ENCODE data around the gene PDE5A. TPM values are rescaled to one million over a fixed set of nuclear protein-coding genes. Genes with fewer than 3 reads are reported as not detected.
A peak's percentile ranks its signal among the peaks of the same experiment; 100 is the strongest.
"Not testable (repeated sequence)": the region's sequence is repeated elsewhere in the genome, so short reads cannot be mapped to it uniquely, and the experiment has no call there.

Gene PDE5A
- total RNA-seq, 2 experiments from 2014 or later, result 0.13 TPM; not detected in 1

DNA sequence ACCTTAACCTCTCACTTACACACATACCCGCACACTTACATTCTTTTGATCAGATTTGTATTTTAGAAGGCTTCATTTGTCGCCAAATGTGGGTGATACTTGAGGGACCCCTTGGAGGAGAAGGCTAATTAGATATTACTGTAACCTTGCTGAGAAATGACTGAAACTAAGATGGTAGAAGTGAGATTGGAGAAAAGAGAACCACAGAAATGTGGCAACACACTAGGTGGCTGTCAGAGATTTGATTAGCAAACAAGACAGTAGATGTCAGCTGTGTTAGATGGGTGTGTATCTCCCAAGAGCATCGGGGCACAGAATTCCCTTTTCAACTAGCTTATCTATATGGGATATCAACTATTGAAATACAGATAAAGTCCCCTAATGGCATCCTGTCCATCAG is 157.3 kb downstream of the PDE5A start:
- no peak overlapping the region for H3K27ac Mint-ChIP-seq
- CTCF ChIA-PET, result no interaction called here
- H3K4me3 Mint-ChIP-seq, result no peak overlapping the region
- POLR2A ChIA-PET, result no interaction called here
- H3K27me3 Mint-ChIP-seq (ENCODE audit: low read depth), result no peaks in the 10 kb centered on the region
- ATAC-seq (no peak), DNase-seq (no peak)
- H3K36me3 Mint-ChIP-seq (ENCODE audit: low read depth), result peaks cover 30% of the 10 kb centered on the region
- H3K9me3 Mint-ChIP-seq (ENCODE audit: insufficient read depth), result no peaks in the 10 kb centered on the region
- no peaks in the 10 kb centered on the region for H3K4me1 Mint-ChIP-seq (ENCODE audit: low read depth)

DNA sequence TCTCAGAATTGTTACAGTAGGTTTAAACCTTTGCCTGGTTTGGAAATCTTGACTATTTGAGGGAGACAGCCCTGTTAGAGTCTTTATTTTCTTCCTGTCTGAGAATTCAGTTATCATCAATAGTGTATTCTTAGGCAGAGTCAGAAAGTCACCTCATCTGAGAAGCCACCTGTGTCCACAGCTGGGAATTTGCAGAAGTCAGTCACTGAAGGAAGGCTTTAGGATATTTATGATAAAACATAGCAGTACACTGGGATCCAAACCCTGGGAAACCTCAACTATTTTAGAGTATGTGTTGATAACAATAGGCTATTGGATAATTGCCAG is 157.9 kb downstream of the PDE5A start:
- H3K9me3 Mint-ChIP-seq (ENCODE audit: insufficient read depth); ATAC-seq; H3K4me3 Mint-ChIP-seq; H3K27me3 Mint-ChIP-seq (ENCODE audit: low read depth); H3K4me1 Mint-ChIP-seq (ENCODE audit: low read depth); DNase-seq; H3K27ac Mint-ChIP-seq; POLR2A ChIA-PET; CTCF ChIA-PET: not testable (repeated sequence)
- peaks cover 30% of the 10 kb centered on the region for H3K36me3 Mint-ChIP-seq (ENCODE audit: low read depth)

DNA sequence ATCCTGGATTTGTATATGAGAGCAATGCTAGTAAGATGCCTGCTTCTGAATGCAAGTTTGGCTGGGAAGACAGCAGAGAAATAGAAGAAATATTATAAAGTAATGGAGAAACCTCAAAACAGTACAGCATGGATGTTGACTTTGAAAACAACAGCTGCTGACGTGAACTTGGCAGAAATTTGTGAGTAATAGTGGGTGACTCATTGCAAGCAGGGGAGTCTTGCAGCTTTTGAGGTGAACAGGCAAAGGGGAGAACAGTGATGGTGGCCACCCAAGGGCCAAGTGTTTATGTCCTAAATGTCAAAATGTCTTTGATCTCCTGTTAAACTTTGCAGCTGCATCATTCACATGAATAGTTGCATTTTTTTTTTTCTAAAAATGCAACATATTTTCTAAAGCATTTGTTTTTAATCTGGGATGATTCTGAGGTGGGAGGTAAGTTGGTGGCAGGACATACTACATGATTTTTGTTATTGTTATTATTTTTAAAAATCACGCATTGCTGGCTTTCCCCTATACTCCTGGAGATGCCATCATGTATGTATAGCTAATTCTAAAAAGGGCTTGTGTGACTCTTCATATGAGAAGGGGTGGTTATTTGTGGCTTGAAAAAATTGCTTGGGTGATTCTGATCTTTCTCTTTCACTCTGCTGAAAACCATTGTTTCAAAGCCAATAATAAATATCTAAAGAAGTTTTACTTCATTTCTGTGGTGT is 158.4 kb downstream of the PDE5A start:
- H3K4me1 Mint-ChIP-seq (ENCODE audit: low read depth); H3K9me3 Mint-ChIP-seq (ENCODE audit: insufficient read depth); DNase-seq; H3K27me3 Mint-ChIP-seq (ENCODE audit: low read depth); POLR2A ChIA-PET; CTCF ChIA-PET; H3K27ac Mint-ChIP-seq; ATAC-seq; H3K4me3 Mint-ChIP-seq: not testable (repeated sequence)
- H3K36me3 Mint-ChIP-seq (ENCODE audit: low read depth), result peaks cover 28% of the 10 kb centered on the region

DNA sequence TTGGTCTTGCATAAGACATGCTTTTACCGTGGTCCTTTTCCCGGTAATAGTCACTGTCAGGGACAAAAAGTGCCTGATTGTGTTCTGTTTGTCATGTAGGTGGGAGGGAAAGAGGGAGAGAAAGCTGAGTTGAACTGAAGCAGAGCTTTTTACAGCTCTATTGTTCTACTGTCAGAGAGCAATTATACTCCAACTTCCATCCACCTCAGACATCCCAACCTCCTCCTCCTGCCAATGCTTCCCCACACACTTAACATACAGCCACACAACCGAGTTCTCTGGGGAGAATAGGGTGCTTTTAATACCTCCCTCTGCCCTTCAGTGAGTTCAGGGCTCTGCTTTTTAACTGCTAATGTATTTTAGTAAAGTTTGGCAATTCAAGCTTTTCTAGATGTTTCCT is 159.6 kb downstream of the PDE5A start:
- CTCF ChIA-PET; ATAC-seq; H3K4me3 Mint-ChIP-seq; H3K4me1 Mint-ChIP-seq (ENCODE audit: low read depth); H3K27me3 Mint-ChIP-seq (ENCODE audit: low read depth); POLR2A ChIA-PET; H3K9me3 Mint-ChIP-seq (ENCODE audit: insufficient read depth); DNase-seq; H3K27ac Mint-ChIP-seq: not testable (repeated sequence)
- peaks cover 25% of the 10 kb centered on the region for H3K36me3 Mint-ChIP-seq (ENCODE audit: low read depth)

DNA sequence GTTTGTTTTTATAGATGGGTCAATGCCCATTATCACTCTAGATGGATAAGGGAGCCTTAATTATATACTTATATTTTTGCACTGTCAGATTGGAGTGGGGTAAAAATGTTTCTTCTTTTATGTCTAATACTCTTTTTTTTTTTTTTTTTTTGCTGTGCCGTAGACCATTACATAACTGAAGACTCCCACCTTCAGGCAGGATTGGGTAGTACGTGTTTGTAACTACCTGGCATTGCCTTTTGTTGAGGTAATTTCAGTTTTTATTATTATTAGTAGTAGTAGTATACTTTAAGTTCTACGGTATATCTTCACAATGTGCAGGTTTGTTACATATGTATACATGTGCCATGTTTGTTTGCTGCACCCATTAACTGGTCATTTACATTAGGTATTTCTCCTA is 165.9 kb downstream of the PDE5A start:
- not testable (repeated sequence) for H3K9me3 Mint-ChIP-seq (ENCODE audit: insufficient read depth)

DNA sequence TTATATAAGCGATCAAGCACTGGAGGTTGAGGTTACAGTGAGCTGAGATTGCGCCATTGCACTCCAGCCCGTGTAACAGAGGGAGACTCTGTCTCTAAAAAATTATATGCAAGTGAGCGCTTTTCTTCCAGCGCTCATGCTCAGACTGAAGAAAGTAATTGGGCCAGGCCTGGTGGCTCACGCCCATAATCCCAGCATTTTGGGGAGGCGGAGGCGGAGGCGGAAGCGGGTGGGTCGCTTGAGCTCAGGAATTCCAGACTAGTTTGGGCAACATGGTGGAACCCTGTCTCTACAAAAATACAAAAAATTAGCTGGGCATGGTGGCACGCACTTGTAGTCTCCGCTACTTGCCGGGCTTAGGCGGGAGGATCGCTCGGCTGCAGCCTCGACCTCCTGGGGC is 172.9 kb downstream of the PDE5A start:
- ATAC-seq, result not testable (repeated sequence)

More for the DNA sequence above, 165.9 kb downstream of the PDE5A start:
- POLR2A ChIA-PET; H3K27me3 Mint-ChIP-seq (ENCODE audit: low read depth); H3K4me1 Mint-ChIP-seq (ENCODE audit: low read depth); ATAC-seq; H3K4me3 Mint-ChIP-seq; CTCF ChIA-PET; H3K27ac Mint-ChIP-seq: not testable (repeated sequence)
- H3K36me3 Mint-ChIP-seq (ENCODE audit: low read depth), result peaks cover 30% of the 10 kb centered on the region
- peak; percentile 53 for DNase-seq

DNA sequence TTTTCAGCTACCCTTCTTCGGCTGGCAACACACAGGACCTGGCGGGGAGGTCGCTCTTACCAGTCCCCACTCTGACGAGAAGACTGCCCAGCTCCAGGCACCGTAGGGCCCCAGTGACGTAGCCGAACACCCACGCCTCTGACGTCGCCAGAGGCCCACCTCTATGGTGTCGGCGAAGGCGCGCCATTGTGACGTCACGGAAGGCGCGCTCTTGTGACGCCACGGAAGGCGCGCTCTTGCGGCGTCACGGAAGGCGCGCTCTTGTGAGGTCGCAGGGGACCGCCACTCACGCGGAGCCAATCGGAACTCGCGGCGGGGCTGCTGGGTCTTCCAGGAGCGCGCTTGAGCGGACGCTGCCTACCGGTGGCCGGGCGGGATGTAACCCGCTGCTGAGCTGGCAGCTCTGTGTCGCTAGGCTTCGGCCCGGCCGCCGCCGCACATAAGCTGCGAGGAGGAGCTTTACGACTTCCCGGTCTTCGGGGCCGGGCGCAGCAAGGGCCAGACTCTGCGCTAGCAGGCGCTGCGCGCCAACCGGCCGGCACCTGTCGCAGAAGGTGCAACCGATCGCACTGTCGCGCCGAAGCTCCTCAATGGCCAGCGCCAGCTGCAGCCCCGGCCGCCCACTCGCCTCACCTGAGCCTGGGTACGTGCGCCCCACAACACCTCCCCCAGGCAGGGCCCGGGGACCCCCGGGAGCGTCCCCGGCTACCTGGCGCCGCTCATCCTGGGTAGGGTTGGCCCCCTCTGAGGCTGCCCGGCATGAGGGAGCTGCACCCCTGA is 173.9 kb downstream of the PDE5A start:
- Mint-ChIP-seq H3K4me3 (peak overlapping the region; percentile 92), H3K27ac (peak overlapping the region; percentile 100)
- DNase-seq, result peak; percentile 95
- H3K36me3 Mint-ChIP-seq (ENCODE audit: low read depth); H3K4me1 Mint-ChIP-seq (ENCODE audit: low read depth); H3K9me3 Mint-ChIP-seq (ENCODE audit: insufficient read depth); H3K27me3 Mint-ChIP-seq (ENCODE audit: low read depth): not testable (repeated sequence)
- ATAC-seq, result peak; percentile 100
- CTCF ChIA-PET, result interaction anchor here (0.8 to 1.7 kb wide), 4 partner anchors 144 to 174 kb away, joined by 3 to 7 read pairs (median 4); partner anchors contain the start of gene PDE5A
- POLR2A ChIA-PET, result interaction anchor here (0.6 to 1.8 kb wide), 7 partner anchors 19 to 612 kb away, joined by 3 to 12 read pairs (median 4); partner anchors contain the start of genes MAD2L1 and USP53

More for the DNA sequence above, 172.9 kb downstream of the PDE5A start:
- H3K27me3 Mint-ChIP-seq (ENCODE audit: low read depth); DNase-seq; H3K9me3 Mint-ChIP-seq (ENCODE audit: insufficient read depth); H3K36me3 Mint-ChIP-seq (ENCODE audit: low read depth); H3K4me1 Mint-ChIP-seq (ENCODE audit: low read depth): not testable (repeated sequence)
- POLR2A ChIA-PET, result interaction anchor here (1.7 kb wide), 1 partner anchor 158 kb away, joined by 6 read pairs; no protein-coding TSS in a partner anchor
- CTCF ChIA-PET, result interaction anchor here (1.3 to 1.7 kb wide), 2 partner anchors 145 to 164 kb away, joined by 3 to 4 read pairs; no protein-coding TSS in a partner anchor
- Mint-ChIP-seq H3K4me3 (peak overlapping the region; percentile 92), H3K27ac (peak overlapping the region; percentile 100)

DNA sequence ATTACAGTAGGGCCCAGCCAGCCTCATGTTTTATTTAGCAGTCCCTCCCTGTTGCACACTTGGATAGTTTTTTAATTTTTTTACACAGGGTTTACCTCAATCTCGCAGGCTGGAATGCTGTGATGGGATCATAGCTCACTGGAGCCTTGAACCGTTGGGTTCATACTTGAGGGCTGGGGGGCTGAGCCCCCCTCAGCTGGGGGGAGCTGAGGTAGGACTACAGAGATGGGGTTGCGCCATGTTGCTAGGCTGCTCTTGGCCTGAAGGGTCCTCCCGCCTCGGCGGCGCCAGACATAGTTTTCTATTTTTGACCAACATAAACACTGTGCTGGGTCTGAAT is 174.5 kb downstream of the PDE5A start:
- not testable (repeated sequence) for H3K36me3 Mint-ChIP-seq (ENCODE audit: low read depth); DNase-seq; H3K9me3 Mint-ChIP-seq (ENCODE audit: insufficient read depth); H3K27me3 Mint-ChIP-seq (ENCODE audit: low read depth); H3K4me1 Mint-ChIP-seq (ENCODE audit: low read depth)
- POLR2A ChIA-PET, result interaction anchor here (0.6 to 1.8 kb wide), 7 partner anchors 20 to 612 kb away, joined by 3 to 12 read pairs (median 4); partner anchors contain the start of genes MAD2L1 and USP53
- peak overlapping the region; percentile 92 for H3K4me3 Mint-ChIP-seq
- CTCF ChIA-PET, result interaction anchor here (1.3 to 1.7 kb wide), 2 partner anchors 154 to 163 kb away, joined by 3 to 7 read pairs; a partner anchor contains a TSS
- peak overlapping the region; percentile 100 for H3K27ac Mint-ChIP-seq
- peak; percentile 36 for ATAC-seq

DNA sequence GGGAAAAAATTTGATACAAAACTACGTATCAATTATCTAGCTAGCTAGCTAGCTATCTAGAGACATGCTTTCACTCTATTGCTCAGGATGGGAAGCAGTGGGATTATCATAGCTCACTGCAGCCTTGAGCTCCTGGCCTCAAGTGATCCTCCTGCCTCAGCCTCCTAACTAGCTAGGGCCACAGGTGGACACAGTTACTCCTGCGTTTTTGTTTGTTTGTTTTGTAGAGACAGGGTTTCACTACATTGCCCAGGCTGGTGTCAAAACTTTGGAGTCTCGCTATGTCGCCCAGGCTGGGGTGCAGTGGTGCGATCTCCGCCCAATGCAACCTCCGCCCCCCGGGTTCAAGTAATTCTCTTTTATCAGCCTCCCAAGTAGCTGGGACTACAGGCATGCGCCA is 175.3 kb downstream of the PDE5A start:
- Mint-ChIP-seq H3K4me3 (peak overlapping the region; percentile 45), H3K27ac (peak overlapping the region; percentile 77)
- H3K27me3 Mint-ChIP-seq (ENCODE audit: low read depth); CTCF ChIA-PET; DNase-seq; H3K9me3 Mint-ChIP-seq (ENCODE audit: insufficient read depth); ATAC-seq; H3K4me1 Mint-ChIP-seq (ENCODE audit: low read depth); H3K36me3 Mint-ChIP-seq (ENCODE audit: low read depth): not testable (repeated sequence)
- POLR2A ChIA-PET, result interaction anchor here (1.8 kb wide), 1 partner anchor 153 kb away, joined by 12 read pairs; a partner anchor contains a TSS

DNA sequence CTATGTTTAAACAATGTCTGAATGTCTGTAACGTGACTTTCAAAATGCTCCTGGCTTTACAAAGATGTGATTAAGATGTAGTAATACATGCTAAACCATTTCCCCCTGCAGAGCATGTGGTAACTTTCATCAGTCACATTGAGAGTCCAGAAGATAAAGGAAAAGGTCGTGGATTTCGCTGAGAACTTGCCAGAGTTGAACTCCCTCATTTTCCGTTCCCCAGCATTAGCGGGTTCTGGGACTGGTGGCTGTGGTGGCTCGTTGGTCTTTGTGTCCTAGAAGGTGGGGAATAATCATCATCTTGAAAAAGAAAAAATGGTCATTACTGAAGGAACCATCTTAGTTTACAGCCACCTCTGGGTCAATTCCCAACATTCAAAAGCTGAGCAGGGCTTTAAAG is 178.8 kb downstream of the PDE5A start:
- DNase-seq; H3K4me1 Mint-ChIP-seq (ENCODE audit: low read depth); POLR2A ChIA-PET; H3K27me3 Mint-ChIP-seq (ENCODE audit: low read depth); H3K27ac Mint-ChIP-seq; H3K9me3 Mint-ChIP-seq (ENCODE audit: insufficient read depth); ATAC-seq; H3K4me3 Mint-ChIP-seq; CTCF ChIA-PET; H3K36me3 Mint-ChIP-seq (ENCODE audit: low read depth): not testable (repeated sequence)

All from activated CD8-positive, alpha-beta T cell treated with anti-CD3 and anti-CD28 coated beads, Interleukin-2, amount 10 ng/mL, durations not matched to agents 7 days and 5 days (primary cell).